NCI-H226 (cell line): Measurements from ENCODE around the gene ZFYVE28.

Experiments
- DNase-seq: peaks from one replicate; pipeline ENCODE4 v3.0.0-alpha.2; 2015

ZFYVE28 gene

GRCh38 chr4:2408976-2409375, 9.5 kb downstream of the ZFYVE28 start:
- no peak for DNase-seq

- DNase-seq = peak; percentile 13
Observed at GRCh38 chr4:2408401-2408958, 10.0 kb downstream of the ZFYVE28 start.

- no peak for DNase-seq
Observed at GRCh38 chr4:2407991-2408342, 10.5 kb downstream of the ZFYVE28 start.

GRCh38 chr4:2406920-2407319, 11.5 kb downstream of the ZFYVE28 start:
- no peak for DNase-seq

- no peak for DNase-seq
Observed at GRCh38 chr4:2406406-2406805, 12.0 kb downstream of the ZFYVE28 start.

- no peak for DNase-seq
Observed at GRCh38 chr4:2402941-2403340, 15.5 kb downstream of the ZFYVE28 start.

- DNase-seq = peak; percentile 39
Observed at GRCh38 chr4:2402048-2402842, 16.2 kb downstream of the ZFYVE28 start.

- DNase-seq = no peak
Observed at GRCh38 chr4:2401610-2401983, 16.8 kb downstream of the ZFYVE28 start.

GRCh38 chr4:2400841-2401609, 17.4 kb downstream of the ZFYVE28 start:
- DNase-seq = no peak

- no peak for DNase-seq
Observed at GRCh38 chr4:2399631-2400190, 18.7 kb downstream of the ZFYVE28 start.

- no peak for DNase-seq
Observed at GRCh38 chr4:2399216-2399615, 19.2 kb downstream of the ZFYVE28 start.

- DNase-seq = no peak
Observed at GRCh38 chr4:2397596-2398379, 20.7 kb downstream of the ZFYVE28 start.

- DNase-seq = no peak
Observed at GRCh38 chr4:2396781-2397368, 21.6 kb downstream of the ZFYVE28 start.

- no peak for DNase-seq
Observed at GRCh38 chr4:2395584-2395983, 22.9 kb downstream of the ZFYVE28 start.

- DNase-seq = no peak
Observed at GRCh38 chr4:2395038-2395437, 23.4 kb downstream of the ZFYVE28 start.

- no peak for DNase-seq
Observed at GRCh38 chr4:2394528-2394927, 23.9 kb downstream of the ZFYVE28 start.

- DNase-seq = no peak
Observed at GRCh38 chr4:2393353-2394270, 24.8 kb downstream of the ZFYVE28 start.

GRCh38 chr4:2390784-2391421, 27.5 kb downstream of the ZFYVE28 start:
- DNase-seq = no peak

GRCh38 chr4:2390146-2390545, 28.3 kb downstream of the ZFYVE28 start:
- no peak for DNase-seq

GRCh38 chr4:2389691-2390090, 28.8 kb downstream of the ZFYVE28 start:
- no peak for DNase-seq
